ENCODE data around the gene CTBP1.

GRCh38 chr4:1202526-1203011 is 46.4 kb downstream of the CTBP1 start:
- TF ChIP-seq CTCF (IDR thresholded peaks at IDR 0.05; ENCODE audit: low read length) (no peak), EZH2 (IDR thresholded peaks at IDR 0.05; ENCODE audit: borderline replicate concordance, low read length) (no peak)

Measured in OCI-LY1 (cell line).